Neural cell (in vitro differentiated cells): ENCODE data around the gene CDH3.

Experiments
- CTCF ChIP-seq: fragments of 450-650 bp; IDR thresholded peaks from 2 replicates; pipeline ENCODE4 v1.5.1; 2014; ENCODE audit warnings: antibody characterized with exemption, mild to moderate bottlenecking, moderate library complexity; ENCODE audit not compliant: poor library complexity, severe bottlenecking
- EP300 ChIP-seq: fragments of 450-650 bp; conservative IDR thresholded peaks from 2 replicates; pipeline ENCODE4 v1.6.1; 2014; ENCODE audit warnings: antibody characterized with exemption, mild to moderate bottlenecking, moderate library complexity; ENCODE audit not compliant: poor library complexity, severe bottlenecking
- EZH2 ChIP-seq: fragments of 200-600, 300-800 bp; shearing (Covaris generic), sonication (generic); IDR thresholded peaks from 2 replicates; pipeline ENCODE4 v1.6.1; 2014; ENCODE audit warnings: antibody characterized with exemption, low read length, borderline replicate concordance, mild to moderate bottlenecking; ENCODE audit not compliant: insufficient read depth, poor library complexity, severe bottlenecking
- POLR2AphosphoS5 ChIP-seq: IDR thresholded peaks from 2 replicates; pipeline ENCODE4 v1.6.1; 2012
- RAD21 ChIP-seq: fragments of 450-650 bp; conservative IDR thresholded peaks from 2 replicates; pipeline ENCODE4 v1.6.1; 2014; ENCODE audit warnings: antibody characterized with exemption, mild to moderate bottlenecking, moderate library complexity
- REST ChIP-seq: IDR thresholded peaks from 2 replicates; pipeline ENCODE4 v1.6.1; 2012; ENCODE audit warnings: borderline replicate concordance

GRCh38 chr16:68740628-68741346, 95.7 kb downstream of the CDH3 start:
- TF ChIP-seq CTCF (no peak), EZH2 (no peak), REST (no peak), POLR2AphosphoS5 (no peak), EP300 (no peak), RAD21 (no peak)
